Globus pallidus (tissue), 1 donor: Measurements from ENCODE around the gene LRRC7.
"Not testable (repeated sequence)": the region's sequence is repeated elsewhere in the genome, so short reads cannot be mapped to it uniquely, and the experiment has no call there.

Experiments
- DNase-seq: peaks from one replicate; pipeline ENCODE4 v3.0.0-alpha.2; 2015; ENCODE audit warnings: low spot score

Gene LRRC7

GRCh38 chr1:70041317-70042045 lies 473.8 kb downstream of the LRRC7 start:
- no peak for DNase-seq

- DNase-seq, result no peak
Measured at GRCh38 chr1:70042090-70042731, 474.5 kb downstream of the LRRC7 start.

- no peak for DNase-seq
Measured at GRCh38 chr1:70043804-70044203, 476.1 kb downstream of the LRRC7 start.

- no peak for DNase-seq
Measured at GRCh38 chr1:70044832-70045231, 477.1 kb downstream of the LRRC7 start.

GRCh38 chr1:70045581-70045980 lies 477.9 kb downstream of the LRRC7 start:
- not testable (repeated sequence) for DNase-seq

- no peak for DNase-seq
Measured at GRCh38 chr1:70048336-70049094, 480.8 kb downstream of the LRRC7 start.

GRCh38 chr1:70051926-70052325 lies 484.2 kb downstream of the LRRC7 start:
- no peak for DNase-seq

- DNase-seq, result no peak
Measured at GRCh38 chr1:70057500-70057899, 489.8 kb downstream of the LRRC7 start.

GRCh38 chr1:70061231-70061630 lies 493.5 kb downstream of the LRRC7 start:
- DNase-seq, result peak; percentile 44

- DNase-seq, result no peak
Measured at GRCh38 chr1:70063861-70064260, 496.1 kb downstream of the LRRC7 start.

- DNase-seq, result no peak
Measured at GRCh38 chr1:70066711-70067110, 499.0 kb downstream of the LRRC7 start.

GRCh38 chr1:70071601-70072000 lies 503.9 kb downstream of the LRRC7 start:
- no peak for DNase-seq

GRCh38 chr1:70072231-70072751 lies 504.6 kb downstream of the LRRC7 start:
- no peak for DNase-seq

GRCh38 chr1:70075761-70076160 lies 508.0 kb downstream of the LRRC7 start:
- no peak for DNase-seq

GRCh38 chr1:70077066-70077465 lies 509.3 kb downstream of the LRRC7 start:
- no peak for DNase-seq

GRCh38 chr1:70079546-70079945 lies 511.8 kb downstream of the LRRC7 start:
- no peak for DNase-seq

- no peak for DNase-seq
Measured at GRCh38 chr1:70083519-70083918, 515.8 kb downstream of the LRRC7 start.

GRCh38 chr1:70084314-70084915 lies 516.7 kb downstream of the LRRC7 start:
- no peak for DNase-seq

GRCh38 chr1:70085521-70085920 lies 517.8 kb downstream of the LRRC7 start:
- no peak for DNase-seq

- DNase-seq, result no peak
Measured at GRCh38 chr1:70086897-70087296, 519.2 kb downstream of the LRRC7 start.

- DNase-seq, result no peak
Measured at GRCh38 chr1:70090141-70090540, 522.4 kb downstream of the LRRC7 start.

- no peak for DNase-seq
Measured at GRCh38 chr1:70090875-70091274, 523.2 kb downstream of the LRRC7 start.
